BLaER1 treated with 17β-estradiol and CSF1 and Interleukin-3, amounts not matched to agents 10 nM and 100 nM (cell line): Measurements from ENCODE around the gene PNPLA7.
A peak's percentile ranks its signal among the peaks of the same experiment; 100 is the strongest.

Source experiments
- H3K27ac ChIP-seq, 11 experiments: shearing (Covaris generic); formaldehyde crosslinking; 2 replicates each; pipeline ENCODE4 v1.8.1; 2022
- H3K27me3 ChIP-seq, 11 experiments: shearing (Covaris generic); formaldehyde crosslinking; 2 replicates each; pipeline ENCODE4 v1.8.1; 2022
- H3K36me3 ChIP-seq, 11 experiments: shearing (Covaris generic); formaldehyde crosslinking; 2 replicates each; pipeline ENCODE4 v1.8.1; 2022
- H3K4me1 ChIP-seq, 10 experiments: shearing (Covaris generic); formaldehyde crosslinking; 2 replicates each; pipeline ENCODE4 v1.8.1; 2022
- H3K4me2 ChIP-seq, 11 experiments: shearing (Covaris generic); formaldehyde crosslinking; 2 replicates each; pipeline ENCODE4 v1.8.1; 2022
- H3K4me3 ChIP-seq, 10 experiments: shearing (Covaris generic); formaldehyde crosslinking; 2 replicates each; pipeline ENCODE4 v1.8.1; 2022
- H3K9ac ChIP-seq, 11 experiments: shearing (Covaris generic); formaldehyde crosslinking; 2 replicates each; pipeline ENCODE4 v1.8.1; 2022
- H3K9me3 ChIP-seq, 11 experiments: shearing (Covaris generic); formaldehyde crosslinking; replicated peaks in 1 of 11; 2 replicates each; pipeline ENCODE4 v1.8.1; 2022
- H4K20me1 ChIP-seq, 11 experiments: shearing (Covaris generic); formaldehyde crosslinking; 2 replicates each; pipeline ENCODE4 v1.8.1; 2022
- Cebpa-rat ChIP-seq, 11 experiments: shearing (Covaris generic); IDR thresholded peaks; 2 replicates each; pipeline ENCODE4 v1.8.1; 2022

The PNPLA7 gene

DNA sequence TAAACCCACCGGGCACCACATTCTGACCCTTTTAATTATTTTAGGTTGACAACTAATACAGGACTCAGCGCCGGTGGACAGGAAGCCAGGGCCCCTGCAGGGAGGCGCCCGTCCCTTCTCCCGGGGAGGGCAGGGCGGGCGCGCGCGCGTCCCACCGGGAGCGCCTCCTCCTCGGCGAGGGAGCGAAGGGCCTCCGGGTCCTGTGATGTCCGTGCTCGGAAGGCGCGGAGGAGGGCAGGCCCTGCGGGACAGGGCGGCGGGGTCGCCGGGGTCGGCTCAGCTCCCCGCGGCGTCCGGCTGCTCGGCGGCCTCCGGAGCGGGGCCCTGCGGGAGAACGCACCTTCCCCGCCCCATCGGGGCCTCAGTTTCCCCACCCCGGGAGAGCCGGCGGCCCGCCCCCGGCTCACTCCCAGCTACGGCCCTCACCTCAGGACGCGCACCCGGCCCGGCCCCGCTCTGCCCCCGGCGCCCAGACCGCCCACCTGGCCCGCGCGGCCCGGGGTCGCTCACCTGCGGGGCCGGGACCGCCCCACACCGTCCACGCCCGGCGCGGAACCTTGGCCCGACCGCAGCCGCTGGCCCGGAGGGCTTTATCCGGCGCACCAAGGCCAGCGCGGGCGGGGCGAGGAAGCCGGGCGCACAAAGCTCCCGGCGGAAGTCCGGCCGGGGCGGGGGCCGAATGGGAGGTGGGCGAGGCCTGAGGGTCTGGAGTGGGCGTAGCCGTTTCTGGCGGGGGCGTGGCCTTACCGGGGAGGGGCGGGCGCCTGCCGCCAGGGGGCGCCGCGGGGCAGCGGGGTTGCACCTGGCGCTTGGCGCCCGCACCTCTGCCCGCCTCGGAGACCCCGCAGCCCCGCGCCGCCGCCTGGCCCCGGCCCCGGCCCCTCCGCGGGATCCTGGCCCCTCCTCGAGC lies 127.3 kb downstream of the PNPLA7 start, which contains the start of the genes EXD3 and NOXA1:
Gene EXD3 (minus strand): TSS at position 559 of the 910 bp plus-strand sequence. CDS start 27,805 bp downstream, outside the sequence.
Gene NOXA1 (plus strand): TSS at position 790 of the 910 bp plus-strand sequence. CDS start 137 bp downstream, outside the sequence.
- peak within 1 kb of the TSS; percentile 85 to 96 (median 89) for H3K9ac ChIP-seq
- H3K4me3 ChIP-seq = peak within 1 kb of the TSS; percentile 76 to 99 (median 96)
- peaks cover 48 to 75% (median 62%) of the 10 kb centered on the region in 10 experiments for H3K4me1 ChIP-seq
- H3K36me3 ChIP-seq = no peaks in the 10 kb centered on the region
- peak within 1 kb of the TSS; percentile 77 to 87 (median 82) for H3K27ac ChIP-seq
- H3K9me3 ChIP-seq = no peaks in the 10 kb centered on the region
- peaks cover 0 to 39% (median 34%) of the 10 kb centered on the region in 11 experiments; a peak in 18 of 22 replicates for H3K27me3 ChIP-seq
- no peak for TF ChIP-seq Cebpa-rat (IDR thresholded peaks at IDR 0.05)
- H4K20me1 ChIP-seq = peaks cover 0 to 12% (median 0%) of the 10 kb centered on the region in 11 experiments; a peak in 5 of 22 replicates
- peak within 1 kb of the TSS; percentile 92 to 100 (median 97) for H3K4me2 ChIP-seq

DNA sequence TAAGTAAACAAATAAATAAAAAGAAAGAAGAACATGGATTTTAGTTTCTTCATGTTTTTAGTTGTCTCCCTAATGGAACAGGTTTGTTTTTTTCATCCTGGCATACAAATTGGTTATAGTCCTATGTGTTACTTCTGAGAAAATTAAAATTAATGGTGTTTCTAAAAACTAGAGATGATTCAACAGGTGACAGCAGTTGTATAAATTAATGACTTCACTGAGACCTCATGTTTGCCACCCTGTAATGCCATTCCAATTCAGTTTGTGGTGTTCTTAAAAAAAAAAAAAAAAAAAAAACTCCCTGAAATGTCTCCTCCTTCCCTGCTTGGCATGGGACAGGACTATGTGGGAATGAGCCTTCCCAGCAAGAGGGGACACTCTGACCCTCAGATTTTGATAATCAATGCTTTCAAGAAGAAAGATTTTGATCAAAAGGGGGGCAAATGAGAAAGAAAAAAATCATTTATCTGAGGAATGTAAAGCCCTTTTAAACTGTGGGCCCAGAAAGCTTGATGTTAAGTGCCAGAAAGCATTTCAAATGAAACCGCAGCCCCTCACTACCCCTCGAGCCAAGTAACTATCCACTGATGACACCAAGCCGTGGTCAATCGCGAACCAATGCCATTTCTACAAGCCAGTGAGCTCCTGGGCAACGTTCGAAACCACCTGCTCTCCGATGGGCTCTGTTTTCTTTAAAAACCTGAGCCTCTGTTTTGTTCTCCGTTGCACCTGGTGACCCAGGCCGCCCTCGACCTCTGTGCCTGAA lies 128.2 kb downstream of the PNPLA7 start:
- no peak for TF ChIP-seq Cebpa-rat (IDR thresholded peaks at IDR 0.05)

DNA sequence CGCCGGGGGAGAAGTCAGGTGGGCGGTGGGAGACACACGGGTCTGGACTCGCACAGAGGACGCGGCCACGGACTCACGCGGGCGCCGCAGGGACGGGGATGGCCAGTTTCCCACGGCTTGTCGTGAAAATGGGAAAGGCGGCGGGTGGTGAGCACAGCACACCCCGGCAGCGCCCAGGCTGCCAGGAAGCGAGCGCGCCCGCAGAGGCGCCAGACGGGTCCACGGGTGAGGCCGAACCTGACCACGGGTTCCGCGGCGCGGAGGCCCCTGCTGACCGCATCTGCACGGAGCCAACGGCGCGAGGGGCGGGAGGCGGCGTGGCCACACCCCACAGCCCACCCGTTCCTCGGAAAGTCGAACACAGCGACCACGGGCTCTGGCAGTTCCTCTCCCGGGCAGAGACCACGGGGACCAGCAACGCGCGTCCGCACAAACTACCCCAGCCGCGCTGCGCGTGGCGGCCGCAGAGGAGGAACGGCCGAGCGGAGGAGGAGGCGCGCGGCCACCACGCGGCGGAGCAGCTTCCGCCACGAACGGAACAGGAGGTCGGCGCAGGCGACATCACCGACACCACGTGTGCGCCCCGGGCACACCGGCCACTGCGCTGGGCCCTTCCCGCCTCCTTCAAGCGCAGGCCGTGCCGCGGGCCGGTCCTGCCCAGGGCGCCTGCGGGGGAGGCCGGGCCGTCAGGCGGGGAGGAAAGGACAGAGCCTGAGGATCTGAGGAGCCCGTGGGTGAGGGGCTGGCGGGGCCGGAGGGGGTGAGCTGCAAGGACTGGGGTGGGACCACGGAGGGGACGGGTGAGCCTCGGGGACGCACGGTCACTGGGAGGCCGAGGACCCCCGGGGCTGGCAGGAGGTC lies 132.8 kb downstream of the PNPLA7 start:
- Histone ChIP-seq H3K27ac (peak overlapping the region in 10 of 11 experiments; percentile 42 to 82 (median 74); a peak in 21 of 22 replicates), H3K4me3 (peak overlapping the region; percentile 50 to 70 (median 60)), H3K9me3 (no peaks in the 10 kb centered on the region), H3K4me2 (peak overlapping the region; percentile 80 to 100 (median 90)), H3K27me3 (peaks cover 0 to 28% (median 23%) of the 10 kb centered on the region in 11 experiments; a peak in 17 of 22 replicates), H3K9ac (peak overlapping the region; percentile 58 to 82 (median 76)), H4K20me1 (peaks cover 0 to 37% (median 15%) of the 10 kb centered on the region in 11 experiments; a peak in 12 of 22 replicates), H3K4me1 (peaks cover 73 to 87% (median 82%) of the 10 kb centered on the region in 10 experiments), H3K36me3 (peaks cover 0 to 8% (median 0%) of the 10 kb centered on the region in 11 experiments; a peak in 1 of 22 replicates)
- TF ChIP-seq Cebpa-rat (IDR thresholded peaks at IDR 0.05) = no peak

More for the DNA sequence above, 128.2 kb downstream of the PNPLA7 start:
- no peaks in the 10 kb centered on the region for H3K9me3 ChIP-seq
- peak overlapping the region; percentile 92 to 100 (median 97) for H3K4me2 ChIP-seq
- peak overlapping the region; percentile 76 to 99 (median 96) for H3K4me3 ChIP-seq
- peak overlapping the region; percentile 85 to 96 (median 89) for H3K9ac ChIP-seq
- peaks cover 0 to 46% (median 42%) of the 10 kb centered on the region in 11 experiments; a peak in 18 of 22 replicates for H3K27me3 ChIP-seq
- peaks cover 52 to 75% (median 65%) of the 10 kb centered on the region in 10 experiments for H3K4me1 ChIP-seq
- H3K27ac ChIP-seq = peak overlapping the region; percentile 77 to 87 (median 82)
- peaks cover 0 to 16% (median 0%) of the 10 kb centered on the region in 11 experiments; a peak in 9 of 22 replicates for H4K20me1 ChIP-seq
- H3K36me3 ChIP-seq = peaks cover 0 to 5% (median 0%) of the 10 kb centered on the region in 11 experiments; a peak in 1 of 22 replicates

DNA sequence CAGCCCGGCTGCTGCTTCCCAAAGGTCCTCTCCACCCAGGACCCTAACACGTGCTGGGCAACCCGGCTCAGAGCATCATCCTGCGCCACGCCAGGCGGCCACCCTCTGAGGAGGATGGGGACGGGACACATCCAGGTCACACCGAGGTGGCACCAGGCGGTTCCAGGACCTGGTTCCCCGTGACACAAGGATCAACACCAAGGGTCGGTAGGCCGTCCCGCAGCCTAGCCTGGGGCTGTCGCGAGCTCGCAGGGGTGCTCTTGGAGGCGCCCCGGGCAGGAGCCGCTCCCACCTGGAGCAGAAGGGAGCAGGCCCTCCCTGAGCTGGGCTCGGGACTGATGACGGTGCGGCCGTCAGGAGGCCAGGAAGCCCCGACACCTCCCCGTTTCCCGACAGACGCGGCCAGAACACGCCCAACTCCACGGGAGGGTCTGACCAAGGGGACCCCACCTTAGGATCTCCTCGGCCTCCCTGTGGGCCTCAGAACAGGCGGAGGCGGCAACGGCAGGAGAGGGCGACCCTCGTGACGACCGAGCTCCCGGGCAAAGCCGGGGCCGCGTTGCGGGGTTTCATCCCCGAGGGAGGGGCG lies 133.5 kb downstream of the PNPLA7 start:
- peak overlapping the region; percentile 50 to 70 (median 60) for H3K4me3 ChIP-seq
- H3K9ac ChIP-seq = peak overlapping the region; percentile 58 to 82 (median 76)
- H3K4me2 ChIP-seq = peak overlapping the region; percentile 80 to 100 (median 90)
- H3K9me3 ChIP-seq = no peaks in the 10 kb centered on the region
- H3K36me3 ChIP-seq = peaks cover 0 to 8% (median 0%) of the 10 kb centered on the region in 11 experiments; a peak in 1 of 22 replicates
- peak overlapping the region in 10 of 11 experiments; percentile 42 to 82 (median 74); a peak in 21 of 22 replicates for H3K27ac ChIP-seq
- peaks cover 0 to 26% (median 23%) of the 10 kb centered on the region in 11 experiments; a peak in 16 of 22 replicates for H3K27me3 ChIP-seq
- peaks cover 74 to 87% (median 82%) of the 10 kb centered on the region in 10 experiments for H3K4me1 ChIP-seq
- H4K20me1 ChIP-seq = peaks cover 0 to 44% (median 21%) of the 10 kb centered on the region in 11 experiments; a peak in 12 of 22 replicates
- no peak for TF ChIP-seq Cebpa-rat (IDR thresholded peaks at IDR 0.05)

DNA sequence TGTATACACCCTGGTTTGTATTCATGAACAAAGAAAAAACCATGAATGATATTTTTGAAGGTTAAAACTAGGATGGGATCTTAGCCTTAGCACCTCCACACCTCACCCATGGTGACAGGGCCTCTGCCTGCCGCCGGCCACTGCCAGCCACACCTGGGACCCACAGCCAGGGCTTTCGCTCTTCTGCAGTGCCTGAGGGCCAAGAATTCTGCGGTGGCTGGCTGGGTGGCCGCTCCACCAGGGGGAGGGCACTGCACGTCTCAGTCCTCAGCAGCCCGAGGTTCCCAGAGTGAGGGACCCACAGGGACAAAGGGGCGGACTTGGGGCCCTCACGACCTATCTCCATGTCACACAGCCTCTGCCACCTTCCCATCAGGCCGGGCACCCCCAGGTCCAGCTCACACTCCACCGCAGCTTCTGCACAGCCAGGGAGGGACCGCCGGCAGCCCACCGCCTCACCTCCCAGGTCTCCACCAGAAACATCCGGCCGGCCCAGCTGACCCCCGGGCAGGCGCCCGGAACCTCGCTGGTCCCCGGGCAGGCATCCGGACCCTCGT lies 134.1 kb downstream of the PNPLA7 start:
- Histone ChIP-seq H3K9me3 (no peaks in the 10 kb centered on the region), H3K4me2 (peak overlapping the region; percentile 80 to 100 (median 90)), H3K4me1 (peaks cover 73 to 87% (median 82%) of the 10 kb centered on the region in 10 experiments), H3K36me3 (peaks cover 0 to 8% (median 0%) of the 10 kb centered on the region in 11 experiments; a peak in 1 of 22 replicates), H3K9ac (peak overlapping the region in 8 of 11 experiments; percentile 3 to 82 (median 76); a peak in 10 of 22 replicates), H4K20me1 (peaks cover 0 to 47% (median 24%) of the 10 kb centered on the region in 11 experiments; a peak in 20 of 22 replicates), H3K4me3 (peak overlapping the region in 2 of 10 experiments; percentile 60 to 70; a peak in 1 of 20 replicates), H3K27ac (peak overlapping the region in 5 of 11 experiments; percentile 61 to 80 (median 77); a peak in 7 of 22 replicates), H3K27me3 (peaks cover 0 to 26% (median 23%) of the 10 kb centered on the region in 11 experiments; a peak in 16 of 22 replicates)
- no peak for TF ChIP-seq Cebpa-rat (IDR thresholded peaks at IDR 0.05)

DNA sequence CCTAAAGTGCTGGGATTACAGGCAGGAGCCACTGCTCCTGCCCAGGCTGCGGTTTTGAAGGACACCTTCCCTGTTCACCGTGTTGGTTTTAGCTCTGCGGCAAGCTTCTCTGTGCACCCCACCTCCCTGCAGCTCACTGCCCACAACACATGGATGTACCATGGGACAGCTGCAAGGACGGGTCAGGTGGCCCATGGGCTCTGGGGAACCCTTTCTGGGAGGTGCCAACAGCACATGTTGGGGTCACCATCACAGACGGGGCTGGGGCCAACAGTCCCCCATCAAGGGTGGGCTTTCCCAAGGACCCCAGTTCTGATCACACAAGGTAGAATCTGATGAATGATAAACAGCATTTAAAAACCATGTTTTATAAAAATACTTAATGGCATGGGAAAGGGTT lies 134.8 kb downstream of the PNPLA7 start:
- Histone ChIP-seq H4K20me1 (peaks cover 0 to 53% (median 30%) of the 10 kb centered on the region in 11 experiments; a peak in 20 of 22 replicates), H3K4me3 (no peak overlapping the region), H3K27ac (no peak overlapping the region), H3K9ac (0 out of 22 replicates have a peak overlapping the region, but pooled peaks of 1 of the 11 experiments have one; percentile 80), H3K9me3 (no peaks in the 10 kb centered on the region), H3K4me2 (peak overlapping the region; percentile 83 to 100 (median 97); a peak in 19 of 22 replicates), H3K36me3 (peaks cover 0 to 8% (median 0%) of the 10 kb centered on the region in 11 experiments; a peak in 1 of 22 replicates), H3K4me1 (peaks cover 75 to 89% (median 83%) of the 10 kb centered on the region in 10 experiments), H3K27me3 (peaks cover 0 to 26% (median 23%) of the 10 kb centered on the region in 11 experiments; a peak in 16 of 22 replicates)
- no peak for TF ChIP-seq Cebpa-rat (IDR thresholded peaks at IDR 0.05)
